Tibial nerve (tissue), 4 donors: ENCODE results near the gene ETV6. TPM values are rescaled to one million over a fixed set of nuclear protein-coding genes. Genes with fewer than 3 reads are reported as not detected.

Source experiments
- DNase-seq, 2 donors: peaks; one replicate each; pipeline ENCODE4 v3.0.0-alpha.2; 2019; ENCODE audit warnings: low spot score in 2 of 2
- H3K27ac ChIP-seq, 4 donors: fragments of 200-600 bp; sonication (generic) in 3 of 4; one replicate each; pipeline ENCODE4 v1.5.1; 2017 to 2019; ENCODE audit warnings: mild to moderate bottlenecking in 1 of 4
- H3K27me3 ChIP-seq, 2 donors: fragments of 200-600 bp; sonication (generic) in 1 of 2; one replicate each; pipeline versions ENCODE4 v1.5.1 to v1.6.0; 2017 to 2019
- H3K36me3 ChIP-seq, 3 donors: fragments of 200-600 bp; sonication (generic); one replicate each; pipeline ENCODE4 v1.5.1; 2018 to 2019
- H3K4me1 ChIP-seq, 4 donors: fragments of 200-600 bp; sonication (generic) in 3 of 4; one replicate each; pipeline ENCODE4 v1.5.1; 2017 to 2019
- H3K4me3 ChIP-seq, 4 donors: fragments of 200-600 bp; sonication (generic) in 3 of 4; one replicate each; pipeline ENCODE4 v1.5.1; 2017 to 2019; ENCODE audit warnings: mild to moderate bottlenecking in 1 of 4, moderate library complexity in 1 of 4
- H3K9me3 ChIP-seq, 4 donors: fragments of 200-600 bp; sonication (generic) in 3 of 4; one replicate each; pipeline ENCODE4 v1.5.1; 2017 to 2019
- EP300 ChIP-seq, 2 donors: sonication (generic); formaldehyde crosslinking; IDR thresholded peaks; one replicate each; pipeline ENCODE4 v1.6.1; 2017; ENCODE audit warnings: antibody characterized with exemption in 2 of 2, mild to moderate bottlenecking in 1 of 2
- POLR2A ChIP-seq, 2 donors: fragments of 450-650 bp; IDR thresholded peaks; one replicate each; pipeline ENCODE4 v1.6.1; 2017; ENCODE audit warnings: antibody characterized with exemption in 2 of 2, mild to moderate bottlenecking in 2 of 2, moderate library complexity in 2 of 2
- WGBS, 2 donors: methylation state at CpG; one replicate each; pipeline ENCODE4 v1.1.5; 2018; 5-methylcytosine and 5-hydroxymethylcytosine counted together
- total RNA-seq, 4 donors: library from RNA; depleted of rRNA; stranded (reverse); fragments of >200 nt; gene quantifications; one replicate each; pipeline ENCODE4 v1.1.0, GENCODE V29; 2016
- TF ChIP-seq, protein P1 (sequence below), 5 experiments: fragments of 200-600 bp in 3 of 5; fragments of 450-650 bp in 2 of 5; sonication (generic) in 3 of 5; IDR thresholded peaks; one replicate each; pipeline ENCODE4 v1.5.1; 2016 to 2019; ENCODE audit warnings: antibody characterized with exemption in 5 of 5, mild to moderate bottlenecking in 3 of 5, moderate library complexity in 2 of 5

ETV6 gene
- total RNA-seq, 4 donors from 2014 or later, result 6.7 to 14.1 (median 8.3) TPM

DNA sequence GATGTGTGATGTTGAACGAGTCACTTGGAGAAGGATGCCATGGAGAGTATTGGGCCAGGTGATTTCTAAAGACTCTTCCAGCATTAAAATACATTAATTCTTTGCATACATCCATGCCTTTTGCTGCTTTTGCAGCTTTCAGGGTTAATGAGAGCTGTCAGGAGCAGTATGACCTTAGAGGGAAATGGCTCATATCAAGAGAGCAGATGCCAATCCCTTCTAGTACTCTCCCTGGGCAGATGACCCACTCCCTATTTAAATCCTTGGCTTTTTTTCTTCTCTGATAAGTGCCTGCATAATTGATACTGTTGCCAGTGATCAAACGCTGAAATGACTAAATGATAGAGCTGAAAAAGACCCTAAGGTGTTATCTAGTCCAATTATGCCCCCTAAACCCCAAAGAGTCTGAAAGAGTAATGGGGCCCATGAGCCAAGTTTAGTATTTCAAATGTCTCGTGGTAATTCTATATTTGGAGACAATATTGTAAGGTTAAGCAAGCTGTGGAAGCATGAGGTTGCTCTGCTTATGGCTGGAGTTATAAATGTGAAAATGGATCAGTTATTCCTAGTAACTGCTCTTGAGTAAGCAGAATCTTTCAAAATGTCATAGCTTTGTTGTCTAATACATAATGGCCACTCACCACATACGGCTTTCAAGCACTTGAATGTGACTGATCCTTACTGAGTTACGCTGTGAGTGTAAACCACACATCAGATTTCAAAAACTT is 137.3 kb downstream of the ETV6 start:
- H3K27ac ChIP-seq, result no peak overlapping the region
- H3K27me3 ChIP-seq, result no peaks in the 10 kb centered on the region
- WGBS, 2 donors, result 82 to 85% methylated on average over 5 of the region's 5 CpGs
- H3K4me1 ChIP-seq, result peaks cover 0 to 6% (median 0%) of the 10 kb centered on the region in 4 donors
- TF ChIP-seq, protein P1, sequence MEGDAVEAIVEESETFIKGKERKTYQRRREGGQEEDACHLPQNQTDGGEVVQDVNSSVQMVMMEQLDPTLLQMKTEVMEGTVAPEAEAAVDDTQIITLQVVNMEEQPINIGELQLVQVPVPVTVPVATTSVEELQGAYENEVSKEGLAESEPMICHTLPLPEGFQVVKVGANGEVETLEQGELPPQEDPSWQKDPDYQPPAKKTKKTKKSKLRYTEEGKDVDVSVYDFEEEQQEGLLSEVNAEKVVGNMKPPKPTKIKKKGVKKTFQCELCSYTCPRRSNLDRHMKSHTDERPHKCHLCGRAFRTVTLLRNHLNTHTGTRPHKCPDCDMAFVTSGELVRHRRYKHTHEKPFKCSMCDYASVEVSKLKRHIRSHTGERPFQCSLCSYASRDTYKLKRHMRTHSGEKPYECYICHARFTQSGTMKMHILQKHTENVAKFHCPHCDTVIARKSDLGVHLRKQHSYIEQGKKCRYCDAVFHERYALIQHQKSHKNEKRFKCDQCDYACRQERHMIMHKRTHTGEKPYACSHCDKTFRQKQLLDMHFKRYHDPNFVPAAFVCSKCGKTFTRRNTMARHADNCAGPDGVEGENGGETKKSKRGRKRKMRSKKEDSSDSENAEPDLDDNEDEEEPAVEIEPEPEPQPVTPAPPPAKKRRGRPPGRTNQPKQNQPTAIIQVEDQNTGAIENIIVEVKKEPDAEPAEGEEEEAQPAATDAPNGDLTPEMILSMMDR (IDR thresholded peaks at IDR 0.05), result no peak
- TF ChIP-seq EP300 (IDR thresholded peaks at IDR 0.05), result no peak
- TF ChIP-seq POLR2A (IDR thresholded peaks at IDR 0.05), result no peak
- H3K4me3 ChIP-seq, result no peak overlapping the region
- H3K9me3 ChIP-seq, result no peaks in the 10 kb centered on the region
- H3K36me3 ChIP-seq, result no peaks in the 10 kb centered on the region
- no peak for DNase-seq

DNA sequence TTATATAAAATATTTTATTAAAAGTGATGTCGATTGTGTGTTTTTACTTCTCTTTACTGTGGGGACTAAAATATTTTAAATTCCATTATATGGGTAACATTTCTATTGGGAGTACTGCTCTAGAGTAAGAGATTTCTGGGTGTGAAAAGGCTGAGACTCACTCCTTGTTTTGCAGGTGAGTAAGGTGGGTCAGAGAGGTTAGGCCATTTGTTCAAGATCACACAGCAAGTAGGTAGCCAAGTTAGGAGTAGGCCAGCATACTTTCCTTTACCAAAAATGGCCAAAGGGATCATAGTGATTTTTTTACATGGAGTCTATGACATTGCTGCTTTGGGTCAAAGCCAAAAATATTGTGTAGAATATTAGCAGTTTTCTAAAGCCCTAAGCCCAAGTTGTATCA is 138.0 kb downstream of the ETV6 start:
- TF ChIP-seq POLR2A (IDR thresholded peaks at IDR 0.05), result no peak
- TF ChIP-seq, protein P1 (IDR thresholded peaks at IDR 0.05), result no peak
- no peak for TF ChIP-seq EP300 (IDR thresholded peaks at IDR 0.05)
- 90 to 97% methylated on average over 1 of the region's 1 CpG for WGBS, 2 donors
- Histone ChIP-seq H3K27ac (no peak overlapping the region), H3K27me3 (no peaks in the 10 kb centered on the region), H3K9me3 (no peaks in the 10 kb centered on the region), H3K4me1 (peaks cover 0 to 6% (median 0%) of the 10 kb centered on the region in 4 donors), H3K4me3 (no peak overlapping the region), H3K36me3 (no peaks in the 10 kb centered on the region)
- no peak for DNase-seq

- no peaks in the 10 kb centered on the region for H3K27me3 ChIP-seq
- no peak for DNase-seq
- WGBS, 2 donors, result 74 to 80% methylated on average over 6 of the region's 6 CpGs
- H3K36me3 ChIP-seq, result no peaks in the 10 kb centered on the region
- H3K4me1 ChIP-seq, result peaks cover 0 to 6% (median 0%) of the 10 kb centered on the region in 4 donors
- TF ChIP-seq, protein P1 (IDR thresholded peaks at IDR 0.05), result no peak
- TF ChIP-seq POLR2A (IDR thresholded peaks at IDR 0.05) (no peak), EP300 (IDR thresholded peaks at IDR 0.05) (no peak)
- no peak overlapping the region for H3K27ac ChIP-seq
- no peaks in the 10 kb centered on the region for H3K9me3 ChIP-seq
- H3K4me3 ChIP-seq, result no peak overlapping the region
Observed at GRCh38 chr12:11787933-11788849, 138.7 kb downstream of the ETV6 start.

- Histone ChIP-seq H3K27ac (no peak overlapping the region), H3K4me3 (no peak overlapping the region), H3K9me3 (no peaks in the 10 kb centered on the region), H3K36me3 (no peaks in the 10 kb centered on the region), H3K27me3 (no peaks in the 10 kb centered on the region), H3K4me1 (peaks cover 0 to 19% (median 6%) of the 10 kb centered on the region in 4 donors)
- WGBS, 2 donors, result 55 to 56% methylated on average over 14 of the region's 14 CpGs
- TF ChIP-seq, protein P1 (IDR thresholded peaks at IDR 0.05), result no peak
- TF ChIP-seq EP300 (IDR thresholded peaks at IDR 0.05) (no peak), POLR2A (IDR thresholded peaks at IDR 0.05) (no peak)
- no peak for DNase-seq
Observed at GRCh38 chr12:11793921-11794710, 144.6 kb downstream of the ETV6 start.
